Measurements from ENCODE around the gene MGMT. TPM values are rescaled to one million over a fixed set of nuclear protein-coding genes. Genes with fewer than 3 reads are reported as not detected.

The MGMT gene
- total RNA-seq, 1 donor from 2014 or later: 19.4 TPM

- intact Hi-C loops (cut with DNase I): no loop called here
- H3K9me3 ChIP-seq: peaks cover 22% of the 10 kb centered on the region
- no peak for ATAC-seq
- no peak overlapping the region for H3K4me3 ChIP-seq
- H3K27me3 ChIP-seq: no peaks in the 10 kb centered on the region
- H3K4me1 ChIP-seq: no peaks in the 10 kb centered on the region
- peak; percentile 35 for DNase-seq
- TF ChIP-seq CTCF (IDR thresholded peaks at IDR 0.05): no peak
- H3K27ac ChIP-seq: no peak overlapping the region
- H3K36me3 ChIP-seq: no peaks in the 10 kb centered on the region
Measured at GRCh38 chr10:129745186-129745750, 278.2 kb downstream of the MGMT start.

- Histone ChIP-seq H3K9me3 (peaks cover 10% of the 10 kb centered on the region), H3K4me1 (no peaks in the 10 kb centered on the region), H3K27ac (no peak overlapping the region), H3K4me3 (no peak overlapping the region), H3K36me3 (no peaks in the 10 kb centered on the region), H3K27me3 (no peaks in the 10 kb centered on the region)
- intact Hi-C loops (cut with DNase I): no loop called here
- DNase-seq (no peak), ATAC-seq (no peak)
- no peak for TF ChIP-seq CTCF (IDR thresholded peaks at IDR 0.05)
Measured at GRCh38 chr10:129754211-129755050, 287.4 kb downstream of the MGMT start.

GRCh38 chr10:129755158-129755591 is 288.1 kb downstream of the MGMT start:
- H3K4me1 ChIP-seq: no peaks in the 10 kb centered on the region
- H3K4me3 ChIP-seq: no peak overlapping the region
- H3K9me3 ChIP-seq: peaks cover 10% of the 10 kb centered on the region
- TF ChIP-seq CTCF (IDR thresholded peaks at IDR 0.05): no peak
- no peak overlapping the region for H3K27ac ChIP-seq
- ATAC-seq (no peak), DNase-seq (peak; percentile 30)
- H3K36me3 ChIP-seq: no peaks in the 10 kb centered on the region
- no peaks in the 10 kb centered on the region for H3K27me3 ChIP-seq
- intact Hi-C loops (cut with DNase I): no loop called here

- no peaks in the 10 kb centered on the region for H3K27me3 ChIP-seq
- no peak overlapping the region for H3K27ac ChIP-seq
- TF ChIP-seq CTCF (IDR thresholded peaks at IDR 0.05): no peak
- DNase-seq (peak; percentile 34), ATAC-seq (no peak)
- no peak overlapping the region for H3K4me3 ChIP-seq
- peaks cover 10% of the 10 kb centered on the region for H3K9me3 ChIP-seq
- no peaks in the 10 kb centered on the region for H3K4me1 ChIP-seq
- H3K36me3 ChIP-seq: no peaks in the 10 kb centered on the region
- intact Hi-C loops (cut with DNase I): no loop called here
Measured at GRCh38 chr10:129755621-129756020, 288.6 kb downstream of the MGMT start.

- peak overlapping the region; percentile 20 for H3K4me3 ChIP-seq
- no peaks in the 10 kb centered on the region for H3K36me3 ChIP-seq
- ATAC-seq: peak; percentile 68
- TF ChIP-seq CTCF (IDR thresholded peaks at IDR 0.05): no peak
- peaks cover 5% of the 10 kb centered on the region for H3K9me3 ChIP-seq
- DNase-seq: peak; percentile 62
- intact Hi-C loops (cut with DNase I): no loop called here
- H3K4me1 ChIP-seq: no peaks in the 10 kb centered on the region
- no peak overlapping the region for H3K27ac ChIP-seq
- no peaks in the 10 kb centered on the region for H3K27me3 ChIP-seq
Measured at GRCh38 chr10:129756912-129757901, 290.2 kb downstream of the MGMT start.
